Measurements from ENCODE around the gene OSTN. TPM values are rescaled to one million over a fixed set of nuclear protein-coding genes. Genes with fewer than 3 reads are reported as not detected.

The OSTN gene
- total RNA-seq, 3 donors from 2014 or later (not counting 1 experiment from before 2014, with no cell fraction given) = not detected

DNA sequence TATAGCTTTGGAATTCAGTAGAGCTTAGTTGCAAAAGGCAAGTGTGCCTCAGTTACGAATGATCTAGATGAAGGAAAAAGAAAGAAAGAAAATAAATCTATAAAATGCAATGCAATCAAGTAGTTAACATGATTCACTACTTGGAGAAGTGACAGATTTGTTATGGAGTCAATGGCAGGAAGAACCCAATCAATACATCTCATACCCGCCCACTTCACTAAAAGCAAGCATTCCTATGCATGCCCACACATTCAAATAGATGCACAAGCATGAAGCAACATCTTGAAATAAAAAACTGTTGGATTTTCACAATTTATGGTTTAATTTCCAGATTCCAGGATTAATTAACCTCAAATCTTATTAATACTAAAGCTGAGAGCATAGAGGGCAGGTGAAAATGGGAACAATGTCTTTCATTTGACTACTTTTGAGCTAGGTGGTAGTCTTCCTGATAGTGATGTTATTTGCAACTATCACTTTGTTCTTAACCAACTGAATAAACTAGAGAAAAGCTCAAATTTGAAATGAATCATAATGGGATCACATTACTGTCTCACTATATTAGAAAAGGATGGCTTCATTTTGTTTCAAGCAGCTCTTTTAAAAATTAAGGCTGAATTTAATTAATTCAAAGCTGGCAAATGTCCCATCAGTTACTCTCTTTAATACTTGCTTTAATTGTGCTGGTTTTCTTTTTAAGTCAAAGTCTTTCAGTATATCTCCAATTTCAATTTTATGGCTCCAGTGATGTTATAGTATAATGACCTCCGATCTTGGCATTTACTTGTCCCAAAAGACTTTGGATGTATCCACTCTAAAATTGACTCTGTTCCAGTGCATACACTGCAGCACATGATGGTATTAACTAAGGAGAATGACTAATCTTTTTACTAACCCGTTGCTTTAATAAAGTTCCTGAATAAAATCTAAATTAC is 83.5 kb downstream of the OSTN start:
- WGBS (ENCODE audit: insufficient coverage) = 86% methylated on average over 1 of the region's 4 CpGs
- H3K36me3 Mint-ChIP-seq = no peaks in the 10 kb centered on the region
- Histone ChIP-seq H3K9me3 (ENCODE audit: control insufficient read depth, insufficient read depth, low read length) (no peaks in the 10 kb centered on the region), H3K4me3 (ENCODE audit: low read length) (no peak overlapping the region), H3K4me1 (ENCODE audit: control insufficient read depth, insufficient read depth, low read length) (no peaks in the 10 kb centered on the region), H3K36me3 (ENCODE audit: control insufficient read depth, insufficient read depth, low read length) (no peaks in the 10 kb centered on the region), H3K27ac (ENCODE audit: low read length) (no peak overlapping the region), H3K27me3 (ENCODE audit: control insufficient read depth, insufficient read depth, low read length) (peaks cover 2% of the 10 kb centered on the region)
- TF ChIP-seq, protein P1, sequence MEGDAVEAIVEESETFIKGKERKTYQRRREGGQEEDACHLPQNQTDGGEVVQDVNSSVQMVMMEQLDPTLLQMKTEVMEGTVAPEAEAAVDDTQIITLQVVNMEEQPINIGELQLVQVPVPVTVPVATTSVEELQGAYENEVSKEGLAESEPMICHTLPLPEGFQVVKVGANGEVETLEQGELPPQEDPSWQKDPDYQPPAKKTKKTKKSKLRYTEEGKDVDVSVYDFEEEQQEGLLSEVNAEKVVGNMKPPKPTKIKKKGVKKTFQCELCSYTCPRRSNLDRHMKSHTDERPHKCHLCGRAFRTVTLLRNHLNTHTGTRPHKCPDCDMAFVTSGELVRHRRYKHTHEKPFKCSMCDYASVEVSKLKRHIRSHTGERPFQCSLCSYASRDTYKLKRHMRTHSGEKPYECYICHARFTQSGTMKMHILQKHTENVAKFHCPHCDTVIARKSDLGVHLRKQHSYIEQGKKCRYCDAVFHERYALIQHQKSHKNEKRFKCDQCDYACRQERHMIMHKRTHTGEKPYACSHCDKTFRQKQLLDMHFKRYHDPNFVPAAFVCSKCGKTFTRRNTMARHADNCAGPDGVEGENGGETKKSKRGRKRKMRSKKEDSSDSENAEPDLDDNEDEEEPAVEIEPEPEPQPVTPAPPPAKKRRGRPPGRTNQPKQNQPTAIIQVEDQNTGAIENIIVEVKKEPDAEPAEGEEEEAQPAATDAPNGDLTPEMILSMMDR (IDR thresholded peaks at IDR 0.05) = no peak
- no peak for ATAC-seq
- H3K27me3 Mint-ChIP-seq (ENCODE audit: low read depth in 2 of 2) = peaks cover 3 to 6% of the 10 kb centered on the region in 2 donors
- H3K27ac Mint-ChIP-seq = no peak overlapping the region
- no peak for DNase-seq
- H3K4me1 Mint-ChIP-seq = no peaks in the 10 kb centered on the region
- H3K4me3 Mint-ChIP-seq = no peak overlapping the region
- peaks cover 0 to 2% of the 10 kb centered on the region in 2 donors for H3K9me3 Mint-ChIP-seq
- intact Hi-C loops (cut with micrococcal nuclease) = no loop called here

- Mint-ChIP-seq H3K4me1 (no peaks in the 10 kb centered on the region), H3K27ac (no peak overlapping the region), H3K27me3 (ENCODE audit: low read depth in 2 of 2) (peaks cover 3 to 6% of the 10 kb centered on the region in 2 donors), H3K4me3 (no peak overlapping the region), H3K36me3 (no peaks in the 10 kb centered on the region), H3K9me3 (peaks cover 0 to 2% of the 10 kb centered on the region in 2 donors)
- Histone ChIP-seq H3K4me3 (ENCODE audit: low read length) (no peak overlapping the region), H3K36me3 (ENCODE audit: control insufficient read depth, insufficient read depth, low read length) (no peaks in the 10 kb centered on the region), H3K4me1 (ENCODE audit: control insufficient read depth, insufficient read depth, low read length) (no peaks in the 10 kb centered on the region), H3K9me3 (ENCODE audit: control insufficient read depth, insufficient read depth, low read length) (no peaks in the 10 kb centered on the region), H3K27ac (ENCODE audit: low read length) (no peak overlapping the region), H3K27me3 (ENCODE audit: control insufficient read depth, insufficient read depth, low read length) (peaks cover 2% of the 10 kb centered on the region)
- DNase-seq (no peak), ATAC-seq (no peak)
- no CpG with 5 or more reads among the region's 2 CpGs for WGBS (ENCODE audit: insufficient coverage)
- TF ChIP-seq, protein P1 (IDR thresholded peaks at IDR 0.05) = no peak
- intact Hi-C loops (cut with micrococcal nuclease) = no loop called here
These were observed 84.4 kb downstream of the OSTN start for GRCh38 chr3:191283400-191283799.

GRCh38 chr3:191290311-191291025 is 91.4 kb downstream of the OSTN start:
- H3K4me1 Mint-ChIP-seq = peaks cover 0 to 4% of the 10 kb centered on the region in 2 donors
- H3K27ac Mint-ChIP-seq = no peak overlapping the region
- Histone ChIP-seq H3K9me3 (ENCODE audit: control insufficient read depth, insufficient read depth, low read length) (no peaks in the 10 kb centered on the region), H3K4me1 (ENCODE audit: control insufficient read depth, insufficient read depth, low read length) (no peaks in the 10 kb centered on the region), H3K27me3 (ENCODE audit: control insufficient read depth, insufficient read depth, low read length) (no peaks in the 10 kb centered on the region), H3K36me3 (ENCODE audit: control insufficient read depth, insufficient read depth, low read length) (no peaks in the 10 kb centered on the region), H3K4me3 (ENCODE audit: low read length) (peak overlapping the region; percentile 10), H3K27ac (ENCODE audit: low read length) (peak overlapping the region; percentile 72)
- 58% methylated on average over 4 of the region's 4 CpGs for WGBS (ENCODE audit: insufficient coverage)
- H3K4me3 Mint-ChIP-seq = no peak overlapping the region
- no peaks in the 10 kb centered on the region for H3K27me3 Mint-ChIP-seq (ENCODE audit: low read depth in 2 of 2)
- TF ChIP-seq, protein P1 (IDR thresholded peaks at IDR 0.05) = no peak
- peak in 1 of 2 donors; percentile 8 for DNase-seq
- intact Hi-C loops (cut with micrococcal nuclease) = no loop called here
- peaks cover 0 to 2% of the 10 kb centered on the region in 2 donors for H3K9me3 Mint-ChIP-seq
- ATAC-seq = peak in 2 of 3 donors; percentile 40 to 44
- H3K36me3 Mint-ChIP-seq = no peaks in the 10 kb centered on the region

Measured in natural killer cell (primary cell).